ENCODE data around the gene ADAM19. TPM values are rescaled to one million over a fixed set of nuclear protein-coding genes. Genes with fewer than 3 reads are reported as not detected.

Gene ADAM19
- total RNA-seq, 2 donors from 2014 or later = 13.1 to 49.5 TPM

- no peaks in the 10 kb centered on the region for H3K9me3 ChIP-seq
- peaks cover 16% of the 10 kb centered on the region for H3K36me3 ChIP-seq
- TF ChIP-seq, protein P1, sequence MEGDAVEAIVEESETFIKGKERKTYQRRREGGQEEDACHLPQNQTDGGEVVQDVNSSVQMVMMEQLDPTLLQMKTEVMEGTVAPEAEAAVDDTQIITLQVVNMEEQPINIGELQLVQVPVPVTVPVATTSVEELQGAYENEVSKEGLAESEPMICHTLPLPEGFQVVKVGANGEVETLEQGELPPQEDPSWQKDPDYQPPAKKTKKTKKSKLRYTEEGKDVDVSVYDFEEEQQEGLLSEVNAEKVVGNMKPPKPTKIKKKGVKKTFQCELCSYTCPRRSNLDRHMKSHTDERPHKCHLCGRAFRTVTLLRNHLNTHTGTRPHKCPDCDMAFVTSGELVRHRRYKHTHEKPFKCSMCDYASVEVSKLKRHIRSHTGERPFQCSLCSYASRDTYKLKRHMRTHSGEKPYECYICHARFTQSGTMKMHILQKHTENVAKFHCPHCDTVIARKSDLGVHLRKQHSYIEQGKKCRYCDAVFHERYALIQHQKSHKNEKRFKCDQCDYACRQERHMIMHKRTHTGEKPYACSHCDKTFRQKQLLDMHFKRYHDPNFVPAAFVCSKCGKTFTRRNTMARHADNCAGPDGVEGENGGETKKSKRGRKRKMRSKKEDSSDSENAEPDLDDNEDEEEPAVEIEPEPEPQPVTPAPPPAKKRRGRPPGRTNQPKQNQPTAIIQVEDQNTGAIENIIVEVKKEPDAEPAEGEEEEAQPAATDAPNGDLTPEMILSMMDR (IDR thresholded peaks at IDR 0.05) = no peak
- no peak for DNase-seq (ENCODE audit: low spot score)
- no peaks in the 10 kb centered on the region for H3K27me3 ChIP-seq
- no peak overlapping the region for H3K27ac ChIP-seq
- H3K4me1 ChIP-seq = peaks cover 0 to 84% of the 10 kb centered on the region in 2 donors
- no peak overlapping the region for H3K4me3 ChIP-seq
These were observed 37.3 kb downstream of the ADAM19 start for GRCh38 chr5:157538311-157538710.

GRCh38 chr5:157535042-157535865 is 40.3 kb downstream of the ADAM19 start:
- no peaks in the 10 kb centered on the region for H3K27me3 ChIP-seq
- H3K27ac ChIP-seq = peak overlapping the region; percentile 70 to 79
- peak; percentile 73 for DNase-seq (ENCODE audit: low spot score)
- peaks cover 22% of the 10 kb centered on the region for H3K36me3 ChIP-seq
- no peaks in the 10 kb centered on the region for H3K9me3 ChIP-seq
- no peak overlapping the region for H3K4me3 ChIP-seq
- peaks cover 0 to 69% of the 10 kb centered on the region in 2 donors for H3K4me1 ChIP-seq
- TF ChIP-seq, protein P1 (IDR thresholded peaks at IDR 0.05) = no peak

GRCh38 chr5:157533011-157533481 is 42.5 kb downstream of the ADAM19 start:
- no peaks in the 10 kb centered on the region for H3K27me3 ChIP-seq
- no peak overlapping the region for H3K4me3 ChIP-seq
- peaks cover 0 to 65% of the 10 kb centered on the region in 2 donors for H3K4me1 ChIP-seq
- peaks cover 40% of the 10 kb centered on the region for H3K36me3 ChIP-seq
- H3K9me3 ChIP-seq = no peaks in the 10 kb centered on the region
- DNase-seq (ENCODE audit: low spot score) = no peak
- H3K27ac ChIP-seq = peak overlapping the region; percentile 70 to 79
- TF ChIP-seq, protein P1 (IDR thresholded peaks at IDR 0.05) = no peak

- Histone ChIP-seq H3K4me3 (no peak overlapping the region), H3K36me3 (peaks cover 32% of the 10 kb centered on the region), H3K27ac (peak overlapping the region; percentile 70 to 79), H3K4me1 (peaks cover 0 to 70% of the 10 kb centered on the region in 2 donors), H3K27me3 (no peaks in the 10 kb centered on the region), H3K9me3 (no peaks in the 10 kb centered on the region)
- TF ChIP-seq, protein P1 (IDR thresholded peaks at IDR 0.05) = no peak
- DNase-seq (ENCODE audit: low spot score) = no peak
These were observed 43.6 kb downstream of the ADAM19 start for GRCh38 chr5:157532022-157532421.

- Histone ChIP-seq H3K27ac (peak overlapping the region in 1 of 2 donors; percentile 5), H3K4me1 (peaks cover 0 to 55% of the 10 kb centered on the region in 2 donors), H3K36me3 (peaks cover 28% of the 10 kb centered on the region), H3K9me3 (no peaks in the 10 kb centered on the region), H3K4me3 (no peak overlapping the region), H3K27me3 (no peaks in the 10 kb centered on the region)
- DNase-seq (ENCODE audit: low spot score) = no peak
- TF ChIP-seq, protein P1 (IDR thresholded peaks at IDR 0.05) = no peak
These were observed 45.2 kb downstream of the ADAM19 start for GRCh38 chr5:157530226-157530972.
